Islet precursor cell (in vitro differentiated cells): Measurements from ENCODE around the gene LYPD3.

ENCODE experiments used
- DNase-seq: peaks from one replicate; pipeline ENCODE4 v3.0.0-alpha.2; 2018

The LYPD3 gene

GRCh38 chr19:43485951-43486350, 20.5 kb upstream of the LYPD3 start:
- no peak for DNase-seq

GRCh38 chr19:43483281-43483680, 17.9 kb upstream of the LYPD3 start:
- no peak for DNase-seq

GRCh38 chr19:43482193-43482592, 16.8 kb upstream of the LYPD3 start:
- DNase-seq, result peak; percentile 63

GRCh38 chr19:43481701-43482100, 16.3 kb upstream of the LYPD3 start:
- no peak for DNase-seq

GRCh38 chr19:43480574-43480973, 15.2 kb upstream of the LYPD3 start:
- no peak for DNase-seq

- DNase-seq, result no peak
These were observed 14.7 kb upstream of the LYPD3 start for GRCh38 chr19:43479961-43480561.

GRCh38 chr19:43479226-43479625, 13.8 kb upstream of the LYPD3 start:
- DNase-seq, result no peak

GRCh38 chr19:43478323-43478722, 12.9 kb upstream of the LYPD3 start:
- DNase-seq, result no peak

- DNase-seq, result no peak
These were observed 11.2 kb upstream of the LYPD3 start for GRCh38 chr19:43476606-43477005.

- peak; percentile 96 for DNase-seq
These were observed 9.7 kb upstream of the LYPD3 start for GRCh38 chr19:43474986-43475705.

- no peak for DNase-seq
These were observed 9.1 kb upstream of the LYPD3 start for GRCh38 chr19:43474487-43474886.

- no peak for DNase-seq
These were observed 5.7 kb upstream of the LYPD3 start for GRCh38 chr19:43471091-43471490.

GRCh38 chr19:43470288-43470687, 4.9 kb upstream of the LYPD3 start:
- peak; percentile 80 for DNase-seq

- no peak for DNase-seq
These were observed 3.7 kb upstream of the LYPD3 start for GRCh38 chr19:43469160-43469480.

- DNase-seq, result no peak
These were observed 3.1 kb upstream of the LYPD3 start for GRCh38 chr19:43468354-43469159.

GRCh38 chr19:43467730-43468129, 2.3 kb upstream of the LYPD3 start:
- DNase-seq, result no peak

- no peak for DNase-seq
These were observed 1.9 kb upstream of the LYPD3 start for GRCh38 chr19:43467276-43467675.

GRCh38 chr19:43466793-43467192, 1.4 kb upstream of the LYPD3 start:
- no peak for DNase-seq

- DNase-seq, result no peak
These were observed 1.2 kb downstream of the LYPD3 start for GRCh38 chr19:43464134-43464775.

GRCh38 chr19:43463381-43464133, 1.9 kb downstream of the LYPD3 start:
- DNase-seq, result peak; percentile 99

GRCh38 chr19:43462785-43463380, 2.5 kb downstream of the LYPD3 start:
- no peak for DNase-seq

- no peak for DNase-seq
These were observed 3.0 kb downstream of the LYPD3 start for GRCh38 chr19:43462383-43462782.
